ENCODE data around the gene FOXC1. TPM values are rescaled to one million over a fixed set of nuclear protein-coding genes. Genes with fewer than 3 reads are reported as not detected.
A peak's percentile ranks its signal among the peaks of the same experiment; 100 is the strongest.

FOXC1 gene
- total and polyA plus RNA-seq, 5 experiments from 2014 or later, result not detected

- POLR2A ChIA-PET, result no interaction called here
- peak in 1 of 10 donors; percentile 14 for DNase-seq
- peaks cover 8 to 20% (median 16%) of the 10 kb centered on the region in 4 donors for H3K4me1 Mint-ChIP-seq
- peaks cover 42 to 82% (median 62%) of the 10 kb centered on the region in 5 donors for H3K27me3 Mint-ChIP-seq
- peak overlapping the region; percentile 44 to 89 (median 82) for H3K4me3 Mint-ChIP-seq
- H3K36me3 Mint-ChIP-seq, result peaks cover 21 to 43% (median 22%) of the 10 kb centered on the region in 3 donors
- ATAC-seq, result peak; percentile 46 to 63
- H3K9me3 Mint-ChIP-seq, result no peaks in the 10 kb centered on the region
- H3K27ac Mint-ChIP-seq, result peak overlapping the region in 2 of 10 donors; percentile 11 to 31
Measured at GRCh38 chr6:1624851-1625781, 15.4 kb downstream of the FOXC1 start.

GRCh38 chr6:1625794-1626435 is 16.2 kb downstream of the FOXC1 start:
- Mint-ChIP-seq H3K27ac (no peak overlapping the region), H3K4me3 (peak overlapping the region; percentile 57 to 89 (median 80)), H3K27me3 (peaks cover 43 to 88% (median 63%) of the 10 kb centered on the region in 5 donors), H3K9me3 (no peaks in the 10 kb centered on the region), H3K36me3 (peaks cover 21 to 46% (median 22%) of the 10 kb centered on the region in 3 donors), H3K4me1 (peaks cover 8 to 19% (median 16%) of the 10 kb centered on the region in 4 donors)
- peak in 2 of 10 donors; percentile 3 to 45 for DNase-seq
- ATAC-seq, result no peak
- POLR2A ChIA-PET, result interaction anchor here (0.9 kb wide), 1 partner anchor 14 kb away, joined by 3 read pairs; no protein-coding TSS in a partner anchor

GRCh38 chr6:1626481-1626880 is 16.8 kb downstream of the FOXC1 start:
- peaks cover 8 to 19% (median 16%) of the 10 kb centered on the region in 4 donors for H3K4me1 Mint-ChIP-seq
- no peak overlapping the region for H3K27ac Mint-ChIP-seq
- H3K27me3 Mint-ChIP-seq, result peaks cover 43 to 84% (median 64%) of the 10 kb centered on the region in 5 donors
- peaks cover 17 to 45% (median 22%) of the 10 kb centered on the region in 3 donors for H3K36me3 Mint-ChIP-seq
- ATAC-seq, result no peak
- peak in 1 of 10 donors; percentile 21 for DNase-seq
- H3K4me3 Mint-ChIP-seq, result peak overlapping the region in 7 of 10 donors; percentile 18 to 89 (median 59)
- POLR2A ChIA-PET, result interaction anchor here (0.9 kb wide), 1 partner anchor 15 kb away, joined by 3 read pairs; no protein-coding TSS in a partner anchor
- H3K9me3 Mint-ChIP-seq, result no peaks in the 10 kb centered on the region

GRCh38 chr6:1627827-1628560 is 18.3 kb downstream of the FOXC1 start:
- H3K4me1 Mint-ChIP-seq, result peaks cover 8 to 19% (median 15%) of the 10 kb centered on the region in 4 donors
- H3K9me3 Mint-ChIP-seq, result no peaks in the 10 kb centered on the region
- peaks cover 36 to 82% (median 57%) of the 10 kb centered on the region in 5 donors for H3K27me3 Mint-ChIP-seq
- no peak for DNase-seq
- POLR2A ChIA-PET, result no interaction called here
- H3K27ac Mint-ChIP-seq, result no peak overlapping the region
- H3K36me3 Mint-ChIP-seq, result peaks cover 9 to 33% (median 11%) of the 10 kb centered on the region in 3 donors
- ATAC-seq, result no peak
- no peak overlapping the region for H3K4me3 Mint-ChIP-seq

- H3K27ac Mint-ChIP-seq, result no peak overlapping the region
- DNase-seq (no peak), ATAC-seq (no peak)
- no peak overlapping the region for H3K4me3 Mint-ChIP-seq
- H3K27me3 Mint-ChIP-seq, result peaks cover 36 to 87% (median 55%) of the 10 kb centered on the region in 5 donors
- no peaks in the 10 kb centered on the region for H3K9me3 Mint-ChIP-seq
- peaks cover 4 to 33% (median 8%) of the 10 kb centered on the region in 3 donors for H3K36me3 Mint-ChIP-seq
- peaks cover 8 to 19% (median 14%) of the 10 kb centered on the region in 4 donors for H3K4me1 Mint-ChIP-seq
- POLR2A ChIA-PET, result no interaction called here
Measured at GRCh38 chr6:1629316-1629715, 19.6 kb downstream of the FOXC1 start.

- no peak overlapping the region for H3K4me3 Mint-ChIP-seq
- peaks cover 33 to 90% (median 57%) of the 10 kb centered on the region in 5 donors for H3K27me3 Mint-ChIP-seq
- DNase-seq (no peak), ATAC-seq (no peak)
- H3K9me3 Mint-ChIP-seq, result no peaks in the 10 kb centered on the region
- H3K4me1 Mint-ChIP-seq, result peaks cover 5 to 14% (median 10%) of the 10 kb centered on the region in 4 donors
- POLR2A ChIA-PET, result no interaction called here
- H3K27ac Mint-ChIP-seq, result no peak overlapping the region
- peaks cover 4 to 34% (median 11%) of the 10 kb centered on the region in 3 donors for H3K36me3 Mint-ChIP-seq
Measured at GRCh38 chr6:1630212-1630770, 20.6 kb downstream of the FOXC1 start.

GRCh38 chr6:1630771-1631217 is 21.1 kb downstream of the FOXC1 start:
- H3K4me1 Mint-ChIP-seq, result peaks cover 2 to 9% (median 5%) of the 10 kb centered on the region in 4 donors
- H3K27me3 Mint-ChIP-seq, result peaks cover 29 to 90% (median 53%) of the 10 kb centered on the region in 5 donors
- ATAC-seq (no peak), DNase-seq (no peak)
- POLR2A ChIA-PET, result no interaction called here
- H3K4me3 Mint-ChIP-seq, result no peak overlapping the region
- H3K9me3 Mint-ChIP-seq, result no peaks in the 10 kb centered on the region
- no peak overlapping the region for H3K27ac Mint-ChIP-seq
- H3K36me3 Mint-ChIP-seq, result peaks cover 4 to 35% (median 11%) of the 10 kb centered on the region in 3 donors

- no peak overlapping the region for H3K4me3 Mint-ChIP-seq
- DNase-seq (no peak), ATAC-seq (no peak)
- no peaks in the 10 kb centered on the region for H3K9me3 Mint-ChIP-seq
- H3K36me3 Mint-ChIP-seq, result peaks cover 4 to 37% (median 11%) of the 10 kb centered on the region in 3 donors
- peaks cover 0 to 4% (median 2%) of the 10 kb centered on the region in 4 donors for H3K4me1 Mint-ChIP-seq
- H3K27ac Mint-ChIP-seq, result peak overlapping the region in 1 of 10 donors; percentile 36
- POLR2A ChIA-PET, result no interaction called here
- peaks cover 26 to 89% (median 52%) of the 10 kb centered on the region in 5 donors for H3K27me3 Mint-ChIP-seq
Measured at GRCh38 chr6:1631251-1631650, 21.5 kb downstream of the FOXC1 start.

- no peak overlapping the region for H3K27ac Mint-ChIP-seq
- no peak for DNase-seq
- H3K36me3 Mint-ChIP-seq, result peaks cover 4 to 33% (median 11%) of the 10 kb centered on the region in 3 donors
- no peaks in the 10 kb centered on the region for H3K9me3 Mint-ChIP-seq
- no peak for ATAC-seq
- POLR2A ChIA-PET, result no interaction called here
- H3K27me3 Mint-ChIP-seq, result peaks cover 9 to 67% (median 35%) of the 10 kb centered on the region in 5 donors
- peak overlapping the region in 1 of 10 donors; percentile 65 for H3K4me3 Mint-ChIP-seq
- H3K4me1 Mint-ChIP-seq, result no peaks in the 10 kb centered on the region
Measured at GRCh38 chr6:1633366-1634021, 23.8 kb downstream of the FOXC1 start.

- Mint-ChIP-seq H3K9me3 (no peaks in the 10 kb centered on the region), H3K4me3 (no peak overlapping the region), H3K27ac (no peak overlapping the region), H3K27me3 (peaks cover 6 to 61% (median 29%) of the 10 kb centered on the region in 5 donors), H3K36me3 (peaks cover 10 to 30% (median 11%) of the 10 kb centered on the region in 3 donors), H3K4me1 (no peaks in the 10 kb centered on the region)
- ATAC-seq (no peak), DNase-seq (no peak)
- POLR2A ChIA-PET, result no interaction called here
Measured at GRCh38 chr6:1634081-1634480, 24.4 kb downstream of the FOXC1 start.

GRCh38 chr6:1635305-1636010 is 25.7 kb downstream of the FOXC1 start:
- Mint-ChIP-seq H3K4me3 (peak overlapping the region in 1 of 10 donors; percentile 15), H3K27me3 (peaks cover 2 to 47% (median 20%) of the 10 kb centered on the region in 5 donors), H3K27ac (no peak overlapping the region), H3K36me3 (peaks cover 10 to 24% (median 17%) of the 10 kb centered on the region in 3 donors), H3K4me1 (no peaks in the 10 kb centered on the region), H3K9me3 (no peaks in the 10 kb centered on the region)
- ATAC-seq (no peak), DNase-seq (no peak)
- POLR2A ChIA-PET, result no interaction called here

Measured in naive thymus-derived CD8-positive, alpha-beta T cell (primary cell).